K562 (cell line): ENCODE data around the gene AGL. TPM values are rescaled to one million over a fixed set of nuclear protein-coding genes. Genes with fewer than 3 reads are reported as not detected.
A peak's percentile ranks its signal among the peaks of the same experiment; 100 is the strongest.

Experiments
- CEBPB ChIP-seq: fragments of 450-650 bp; IDR thresholded peaks from 2 replicates; pipeline ENCODE4 v1.6.1; 2016; ENCODE audit warnings: missing genetic modification characterization, missing compliant biosample characterization
- CREB1 ChIP-seq, 2 experiments: sonication (generic) in 1 of 2; formaldehyde crosslinking in 1 of 2; IDR thresholded peaks; 2 replicates each; pipeline versions ENCODE4 v1.6.1 to v1.8.0; 2012 to 2022; ENCODE audit warnings: inconsistent platforms in 1 of 2, mild to moderate bottlenecking in 1 of 2, missing genetic modification reagents in 1 of 2, moderate library complexity in 1 of 2
- FOSL1 ChIP-seq: fragments of 200-800 bp; sonication (Bioruptor generic); conservative IDR thresholded peaks from 2 replicates; pipeline ENCODE4 v1.6.1; 2016; ENCODE audit warnings: missing genetic modification characterization, missing compliant biosample characterization
- FOXK2 ChIP-seq, 2 experiments: fragments of 450-650 bp; IDR thresholded peaks in 1 of 2; conservative IDR thresholded peaks in 1 of 2; 2 replicates each; pipeline ENCODE4 v1.6.1; 2016; ENCODE audit warnings: low read depth in 2 of 2, mild to moderate bottlenecking in 1 of 2
- JUN ChIP-seq, 2 experiments: sonication (generic) in 1 of 2; formaldehyde crosslinking in 1 of 2; IDR thresholded peaks; 2 replicates each; pipeline versions ENCODE4 v1.6.1 to v1.8.0; 2012 to 2022; ENCODE audit warnings: borderline replicate concordance in 2 of 2, mild to moderate bottlenecking in 2 of 2, improper control_type of control experiment in 1 of 2, low read depth in 1 of 2, low read length in 1 of 2, missing genetic modification reagents in 1 of 2
- MYC ChIP-seq, 2 experiments: fragments of 250-450 bp in 1 of 2; sonication (Bioruptor Pico) in 1 of 2; IDR thresholded peaks; 2 replicates each; pipeline versions ENCODE4 v1.5.1 to v1.6.1; 2012 to 2021; ENCODE audit warnings: low read depth in 2 of 2, borderline replicate concordance in 1 of 2, improper control_type of control experiment in 1 of 2, low read length in 1 of 2, mild to moderate bottlenecking in 1 of 2, moderate library complexity in 1 of 2
- NFRKB ChIP-seq: fragments of 450-650 bp; IDR thresholded peaks from 2 replicates; pipeline ENCODE4 v1.6.1; 2016; ENCODE audit warnings: low read depth
- STAT5A ChIP-seq: IDR thresholded peaks from 2 replicates; pipeline ENCODE4 v1.6.1; 2012; ENCODE audit warnings: low read length, inconsistent platforms, borderline replicate concordance
- TOE1 ChIP-seq, 2 experiments: fragments of 450-650 bp in 1 of 2; sonication (generic) in 1 of 2; formaldehyde crosslinking in 1 of 2; IDR thresholded peaks; 2 replicates each; pipeline versions ENCODE4 v1.7.1 to v1.8.0; 2016 to 2022; ENCODE audit warnings: borderline replicate concordance in 2 of 2, mild to moderate bottlenecking in 2 of 2, antibody characterized with exemption in 1 of 2, inconsistent platforms in 1 of 2, low read depth in 1 of 2, missing genetic modification reagents in 1 of 2, moderate library complexity in 1 of 2
- ZNF77 ChIP-seq: fragments of 250-450 bp; sonication (Bioruptor Pico); IDR thresholded peaks from 2 replicates; pipeline ENCODE4 v1.5.0; 2020
- polyA plus RNA-seq, 8 experiments: library from polyadenylated mRNA; depleted of rRNA in 4 of 8; stranded (reverse) in 5 of 8; unstranded in 3 of 8; fragments of >200 nt; fragmentation: Nextera tagmentation in 2 of 8; fragmentation: Illumina TruSeq in 1 of 8; extraction: Ambion mirVana in 2 of 8; extraction: Trizol in 1 of 8; gene quantifications; 2 replicates each; pipeline versions ENCODE4 v1.2.1 to v1.2.3, GENCODE V29; 2011 to 2014; ENCODE audit warnings: inconsistent platforms in 1 of 8, missing spikeins in 1 of 8
- total RNA-seq, 7 experiments: library from RNA; depleted of rRNA in 6 of 7; stranded (reverse); fragments of >200 nt in 6 of 7; fragmentation: Illumina TruSeq in 2 of 7; extraction: Trizol in 2 of 7; gene quantifications; 2 replicates each; pipeline versions ENCODE4 v1.2.1 to v1.2.3, GENCODE V29; 2011 to 2021; ENCODE audit warnings: low replicate concordance in 1 of 7
- TF ChIP-seq, protein P1 (sequence below): sonication (generic); formaldehyde crosslinking; IDR thresholded peaks from 2 replicates; pipeline ENCODE4 v1.8.0; 2022; ENCODE audit warnings: missing genetic modification reagents, mild to moderate bottlenecking, moderate library complexity, borderline replicate concordance
- TF ChIP-seq, protein P2 (sequence below): fragments of 450-650 bp; IDR thresholded peaks from 2 replicates; pipeline ENCODE4 v1.6.1; 2017; ENCODE audit warnings: antibody characterized with exemption, mild to moderate bottlenecking
- TF ChIP-seq, protein P3 (sequence below): sonication (generic); formaldehyde crosslinking; IDR thresholded peaks from 2 replicates; pipeline ENCODE4 v1.8.1; 2023; ENCODE audit warnings: mild to moderate bottlenecking, missing genetic modification reagents
- TF ChIP-seq, protein P4 (sequence below): fragments of 450-650 bp; IDR thresholded peaks from 2 replicates; pipeline ENCODE4 v1.7.1; 2018; ENCODE audit warnings: mild to moderate bottlenecking, low read depth; ENCODE audit not compliant: partially characterized antibody

The AGL gene
- total and polyA plus RNA-seq, 9 of the 15 experiments (the other 6 are each of a cell fraction or from before 2014, with no cell fraction given) = 6.3 to 20.4 (median 12.4) TPM

DNA sequence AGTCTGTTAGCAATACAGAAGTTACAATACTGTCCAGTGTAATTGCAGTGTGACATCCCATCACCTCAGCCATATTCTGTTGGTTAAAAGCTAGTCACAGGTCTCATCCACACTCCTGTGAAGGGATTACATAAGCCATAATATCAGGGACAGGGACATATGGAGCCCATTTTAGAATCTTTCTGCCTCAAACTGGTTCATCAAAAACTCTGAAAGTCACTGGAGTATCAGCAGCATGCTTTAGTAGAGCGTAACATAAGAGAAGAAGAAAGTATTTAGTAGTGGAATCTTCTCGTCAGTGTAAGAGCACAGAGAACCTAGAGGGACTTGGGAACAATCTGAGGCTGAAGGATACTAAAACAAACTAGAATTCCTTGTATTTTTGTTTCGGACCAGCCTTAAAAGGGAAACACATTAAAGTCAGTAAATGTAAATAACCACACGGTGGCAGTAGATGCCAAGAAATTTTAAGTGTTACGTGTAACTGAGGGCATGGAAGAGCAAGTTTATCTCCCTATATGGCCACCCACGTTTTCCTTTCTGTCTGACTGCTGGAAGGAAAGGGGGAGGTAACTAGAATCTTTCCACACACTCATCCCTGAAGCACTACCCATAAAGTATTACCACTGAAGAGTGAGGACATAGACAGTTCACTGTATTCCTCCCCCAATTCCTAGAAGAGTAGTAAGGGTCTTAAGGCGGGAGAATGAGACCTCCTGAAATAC is 41.6 kb upstream of the AGL start (continued):
- TF ChIP-seq FOXK2 (conservative IDR thresholded peaks at IDR 0.05 in 1 of 2, IDR thresholded peaks at IDR 0.05 in 1 of 2; ENCODE audit: low read depth in 2 of 2) (peak; percentile 94 to 97), NFRKB (no peak), CEBPB (0 out of 2 replicates have a peak, but pooled peaks have one; percentile 24), TOE1 (IDR thresholded peaks at IDR 0.05; ENCODE audit: borderline replicate concordance) (no peak), TOE1 (CRISPR knock-in tag; IDR thresholded peaks at IDR 0.05; ENCODE audit: borderline replicate concordance, low read depth) (no peak), JUN (IDR thresholded peaks at IDR 0.05; ENCODE audit: borderline replicate concordance, low read depth, low read length) (peak; percentile 40; the same call in 1 of the 2 replicates), JUN (CRISPR knock-in tag; IDR thresholded peaks at IDR 0.05; ENCODE audit: borderline replicate concordance) (no peak), FOSL1 (tag) (peak; percentile 52; the same call in 1 of the 2 replicates), CREB1 (IDR thresholded peaks at IDR 0.05) (no peak; the same call in 1 of the 2 replicates), CREB1 (CRISPR knock-in tag; IDR thresholded peaks at IDR 0.05) (peak; percentile 61; the same call in 1 of the 2 replicates), ZNF77 (no peak), MYC (IDR thresholded peaks at IDR 0.05; ENCODE audit: low read depth, low read length) (peak; percentile 87), MYC (CRISPR knock-in tag; IDR thresholded peaks at IDR 0.05; ENCODE audit: borderline replicate concordance, low read depth) (no peak), STAT5A (peak; percentile 61)
- TF ChIP-seq, protein P1, sequence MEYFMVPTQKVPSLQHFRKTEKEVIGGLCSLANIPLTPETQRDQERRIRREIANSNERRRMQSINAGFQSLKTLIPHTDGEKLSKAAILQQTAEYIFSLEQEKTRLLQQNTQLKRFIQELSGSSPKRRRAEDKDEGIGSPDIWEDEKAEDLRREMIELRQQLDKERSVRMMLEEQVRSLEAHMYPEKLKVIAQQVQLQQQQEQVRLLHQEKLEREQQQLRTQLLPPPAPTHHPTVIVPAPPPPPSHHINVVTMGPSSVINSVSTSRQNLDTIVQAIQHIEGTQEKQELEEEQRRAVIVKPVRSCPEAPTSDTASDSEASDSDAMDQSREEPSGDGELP (CRISPR knock-in tag) = no peak
- TF ChIP-seq, protein P2, sequence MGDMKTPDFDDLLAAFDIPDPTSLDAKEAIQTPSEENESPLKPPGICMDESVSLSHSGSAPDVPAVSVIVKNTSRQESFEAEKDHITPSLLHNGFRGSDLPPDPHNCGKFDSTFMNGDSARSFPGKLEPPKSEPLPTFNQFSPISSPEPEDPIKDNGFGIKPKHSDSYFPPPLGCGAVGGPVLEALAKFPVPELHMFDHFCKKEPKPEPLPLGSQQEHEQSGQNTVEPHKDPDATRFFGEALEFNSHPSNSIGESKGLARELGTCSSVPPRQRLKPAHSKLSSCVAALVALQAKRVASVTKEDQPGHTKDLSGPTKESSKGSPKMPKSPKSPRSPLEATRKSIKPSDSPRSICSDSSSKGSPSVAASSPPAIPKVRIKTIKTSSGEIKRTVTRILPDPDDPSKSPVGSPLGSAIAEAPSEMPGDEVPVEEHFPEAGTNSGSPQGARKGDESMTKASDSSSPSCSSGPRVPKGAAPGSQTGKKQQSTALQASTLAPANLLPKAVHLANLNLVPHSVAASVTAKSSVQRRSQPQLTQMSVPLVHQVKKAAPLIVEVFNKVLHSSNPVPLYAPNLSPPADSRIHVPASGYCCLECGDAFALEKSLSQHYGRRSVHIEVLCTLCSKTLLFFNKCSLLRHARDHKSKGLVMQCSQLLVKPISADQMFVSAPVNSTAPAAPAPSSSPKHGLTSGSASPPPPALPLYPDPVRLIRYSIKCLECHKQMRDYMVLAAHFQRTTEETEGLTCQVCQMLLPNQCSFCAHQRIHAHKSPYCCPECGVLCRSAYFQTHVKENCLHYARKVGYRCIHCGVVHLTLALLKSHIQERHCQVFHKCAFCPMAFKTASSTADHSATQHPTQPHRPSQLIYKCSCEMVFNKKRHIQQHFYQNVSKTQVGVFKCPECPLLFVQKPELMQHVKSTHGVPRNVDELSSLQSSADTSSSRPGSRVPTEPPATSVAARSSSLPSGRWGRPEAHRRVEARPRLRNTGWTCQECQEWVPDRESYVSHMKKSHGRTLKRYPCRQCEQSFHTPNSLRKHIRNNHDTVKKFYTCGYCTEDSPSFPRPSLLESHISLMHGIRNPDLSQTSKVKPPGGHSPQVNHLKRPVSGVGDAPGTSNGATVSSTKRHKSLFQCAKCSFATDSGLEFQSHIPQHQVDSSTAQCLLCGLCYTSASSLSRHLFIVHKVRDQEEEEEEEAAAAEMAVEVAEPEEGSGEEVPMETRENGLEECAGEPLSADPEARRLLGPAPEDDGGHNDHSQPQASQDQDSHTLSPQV = 0 out of 2 replicates have a peak, but pooled peaks have one; percentile 31
- TF ChIP-seq, protein P3, sequence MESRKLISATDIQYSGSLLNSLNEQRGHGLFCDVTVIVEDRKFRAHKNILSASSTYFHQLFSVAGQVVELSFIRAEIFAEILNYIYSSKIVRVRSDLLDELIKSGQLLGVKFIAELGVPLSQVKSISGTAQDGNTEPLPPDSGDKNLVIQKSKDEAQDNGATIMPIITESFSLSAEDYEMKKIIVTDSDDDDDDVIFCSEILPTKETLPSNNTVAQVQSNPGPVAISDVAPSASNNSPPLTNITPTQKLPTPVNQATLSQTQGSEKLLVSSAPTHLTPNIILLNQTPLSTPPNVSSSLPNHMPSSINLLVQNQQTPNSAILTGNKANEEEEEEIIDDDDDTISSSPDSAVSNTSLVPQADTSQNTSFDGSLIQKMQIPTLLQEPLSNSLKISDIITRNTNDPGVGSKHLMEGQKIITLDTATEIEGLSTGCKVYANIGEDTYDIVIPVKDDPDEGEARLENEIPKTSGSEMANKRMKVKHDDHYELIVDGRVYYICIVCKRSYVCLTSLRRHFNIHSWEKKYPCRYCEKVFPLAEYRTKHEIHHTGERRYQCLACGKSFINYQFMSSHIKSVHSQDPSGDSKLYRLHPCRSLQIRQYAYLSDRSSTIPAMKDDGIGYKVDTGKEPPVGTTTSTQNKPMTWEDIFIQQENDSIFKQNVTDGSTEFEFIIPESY = peak; percentile 48; the same call in 1 of the 2 replicates
- TF ChIP-seq, protein P4, sequence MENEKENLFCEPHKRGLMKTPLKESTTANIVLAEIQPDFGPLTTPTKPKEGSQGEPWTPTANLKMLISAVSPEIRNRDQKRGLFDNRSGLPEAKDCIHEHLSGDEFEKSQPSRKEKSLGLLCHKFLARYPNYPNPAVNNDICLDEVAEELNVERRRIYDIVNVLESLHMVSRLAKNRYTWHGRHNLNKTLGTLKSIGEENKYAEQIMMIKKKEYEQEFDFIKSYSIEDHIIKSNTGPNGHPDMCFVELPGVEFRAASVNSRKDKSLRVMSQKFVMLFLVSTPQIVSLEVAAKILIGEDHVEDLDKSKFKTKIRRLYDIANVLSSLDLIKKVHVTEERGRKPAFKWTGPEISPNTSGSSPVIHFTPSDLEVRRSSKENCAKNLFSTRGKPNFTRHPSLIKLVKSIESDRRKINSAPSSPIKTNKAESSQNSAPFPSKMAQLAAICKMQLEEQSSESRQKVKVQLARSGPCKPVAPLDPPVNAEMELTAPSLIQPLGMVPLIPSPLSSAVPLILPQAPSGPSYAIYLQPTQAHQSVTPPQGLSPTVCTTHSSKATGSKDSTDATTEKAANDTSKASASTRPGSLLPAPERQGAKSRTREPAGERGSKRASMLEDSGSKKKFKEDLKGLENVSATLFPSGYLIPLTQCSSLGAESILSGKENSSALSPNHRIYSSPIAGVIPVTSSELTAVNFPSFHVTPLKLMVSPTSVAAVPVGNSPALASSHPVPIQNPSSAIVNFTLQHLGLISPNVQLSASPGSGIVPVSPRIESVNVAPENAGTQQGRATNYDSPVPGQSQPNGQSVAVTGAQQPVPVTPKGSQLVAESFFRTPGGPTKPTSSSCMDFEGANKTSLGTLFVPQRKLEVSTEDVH = peak; percentile 49
